Measurements from ENCODE around the gene ETF1. TPM values are rescaled to one million over a fixed set of nuclear protein-coding genes. Genes with fewer than 3 reads are reported as not detected.

The ETF1 gene
- total RNA-seq, 1 donor from 2014 or later: 116 TPM

GRCh38 chr5:138461343-138462125 lies 81.5 kb downstream of the ETF1 start:
- no peak overlapping the region for H3K27ac ChIP-seq
- no peak overlapping the region for H3K4me3 ChIP-seq
- H3K27me3 Mint-ChIP-seq (ENCODE audit: insufficient read depth, low read depth): peaks cover 13% of the 10 kb centered on the region

GRCh38 chr5:138460032-138460693 lies 82.9 kb downstream of the ETF1 start:
- Histone ChIP-seq H3K4me3 (no peak overlapping the region), H2AFZ (replicated peaks) (no peak overlapping the region), H3K4me2 (no peak overlapping the region), H3K9me3 (ENCODE audit: low read depth) (no peaks in the 10 kb centered on the region), H3K4me1 (peaks cover 15% of the 10 kb centered on the region), H4K20me1 (ENCODE audit: low read depth) (no peaks in the 10 kb centered on the region), H3K27ac (no peak overlapping the region), H3F3A (ENCODE audit: low read depth) (peaks cover 20% of the 10 kb centered on the region), H3K9ac (no peak overlapping the region), H3K79me2 (ENCODE audit: low read depth) (no peaks in the 10 kb centered on the region), H3K27me3 (no peaks in the 10 kb centered on the region), H3K36me3 (no peaks in the 10 kb centered on the region)
- Mint-ChIP-seq H3K27ac (peak overlapping the region; percentile 6), H3K4me1 (peaks cover 26% of the 10 kb centered on the region), H3K36me3 (no peaks in the 10 kb centered on the region), H3K4me3 (no peak overlapping the region), H3K9me3 (no peaks in the 10 kb centered on the region), H3K27me3 (ENCODE audit: insufficient read depth, low read depth) (peaks cover 11% of the 10 kb centered on the region)
- no peak for DNase-seq (ENCODE audit: low spot score)
- no peak for TF ChIP-seq CTCF (IDR thresholded peaks at IDR 0.05)
- TF ChIP-seq EZH2phosphoT487 (IDR thresholded peaks at IDR 0.05): no peak
- TF ChIP-seq EZH2 (IDR thresholded peaks at IDR 0.05): no peak

More at GRCh38 chr5:138461343-138462125, 81.5 kb downstream of the ETF1 start:
- Histone ChIP-seq H3K4me1 (peaks cover 16% of the 10 kb centered on the region), H3F3A (ENCODE audit: low read depth) (peaks cover 26% of the 10 kb centered on the region), H3K4me2 (no peak overlapping the region), H3K9me3 (ENCODE audit: low read depth) (no peaks in the 10 kb centered on the region), H3K27me3 (peaks cover 12% of the 10 kb centered on the region), H2AFZ (replicated peaks) (no peak overlapping the region), H4K20me1 (ENCODE audit: low read depth) (peaks cover 11% of the 10 kb centered on the region), H3K79me2 (ENCODE audit: low read depth) (peaks cover 8% of the 10 kb centered on the region), H3K9ac (no peak overlapping the region), H3K36me3 (no peaks in the 10 kb centered on the region)
- Mint-ChIP-seq H3K36me3 (peaks cover 1% of the 10 kb centered on the region), H3K27ac (no peak overlapping the region), H3K4me1 (peaks cover 19% of the 10 kb centered on the region), H3K4me3 (peak overlapping the region; percentile 57), H3K9me3 (no peaks in the 10 kb centered on the region)
- TF ChIP-seq CTCF (IDR thresholded peaks at IDR 0.05): no peak
- no peak for TF ChIP-seq EZH2phosphoT487 (IDR thresholded peaks at IDR 0.05)
- no peak for TF ChIP-seq EZH2 (IDR thresholded peaks at IDR 0.05)
- DNase-seq (ENCODE audit: low spot score): no peak

GRCh38 chr5:138459311-138459933 lies 83.6 kb downstream of the ETF1 start:
- Histone ChIP-seq H3K27me3 (no peaks in the 10 kb centered on the region), H3K9ac (no peak overlapping the region), H3K27ac (no peak overlapping the region), H4K20me1 (ENCODE audit: low read depth) (no peaks in the 10 kb centered on the region), H3K79me2 (ENCODE audit: low read depth) (no peaks in the 10 kb centered on the region), H3K4me3 (no peak overlapping the region), H3K9me3 (ENCODE audit: low read depth) (no peaks in the 10 kb centered on the region), H3F3A (ENCODE audit: low read depth) (peaks cover 17% of the 10 kb centered on the region), H2AFZ (replicated peaks) (no peak overlapping the region), H3K4me1 (peaks cover 18% of the 10 kb centered on the region), H3K36me3 (no peaks in the 10 kb centered on the region), H3K4me2 (no peak overlapping the region)
- no peaks in the 10 kb centered on the region for H3K9me3 Mint-ChIP-seq
- H3K27ac Mint-ChIP-seq: no peak overlapping the region
- no peaks in the 10 kb centered on the region for H3K36me3 Mint-ChIP-seq
- no peak overlapping the region for H3K4me3 Mint-ChIP-seq
- TF ChIP-seq EZH2 (IDR thresholded peaks at IDR 0.05) (no peak), CTCF (IDR thresholded peaks at IDR 0.05) (no peak), EZH2phosphoT487 (IDR thresholded peaks at IDR 0.05) (no peak)
- DNase-seq (ENCODE audit: low spot score): no peak
- H3K4me1 Mint-ChIP-seq: peaks cover 31% of the 10 kb centered on the region
- H3K27me3 Mint-ChIP-seq (ENCODE audit: insufficient read depth, low read depth): peaks cover 11% of the 10 kb centered on the region
